Neural cell (in vitro differentiated cells): ENCODE results near the gene PTPRN2. TPM values are rescaled to one million over a fixed set of nuclear protein-coding genes. Genes with fewer than 3 reads are reported as not detected.
A peak's percentile ranks its signal among the peaks of the same experiment; 100 is the strongest.

Source experiments
- H2AFZ ChIP-seq: fragments of 200-600, 300-800 bp; sonication (generic), shearing (Covaris generic); 2 replicates; pipeline ENCODE4 v1.6.0; 2014; ENCODE audit warnings: low read depth, mild to moderate bottlenecking, antibody characterized with exemption, low read length, moderate library complexity
- H3F3A ChIP-seq: fragments of 200-600 bp; shearing (Covaris generic); 2 replicates; pipeline ENCODE4 v1.6.1; 2016; ENCODE audit warnings: mild to moderate bottlenecking, moderate library complexity, mixed read lengths, antibody characterized with exemption, low read length; ENCODE audit not compliant: insufficient read depth, poor library complexity, severe bottlenecking
- H3K27ac ChIP-seq: fragments of 200-600, 300-800 bp; sonication (generic), shearing (Covaris generic); 2 replicates; pipeline ENCODE4 v1.5.1; 2014; ENCODE audit warnings: mild to moderate bottlenecking, low read length, moderate library complexity
- H3K27me3 ChIP-seq: fragments of 300-800, 200-600 bp; sonication (generic), shearing (Covaris generic); 2 replicates; pipeline ENCODE4 v1.6.0; 2014; ENCODE audit warnings: mild to moderate bottlenecking, low read depth, low read length, moderate library complexity; ENCODE audit not compliant: insufficient read depth
- H3K36me3 ChIP-seq: fragments of 300-800, 200-600 bp; sonication (generic), shearing (Covaris generic); 2 replicates; pipeline ENCODE4 v1.5.1; 2014; ENCODE audit warnings: mild to moderate bottlenecking, antibody characterized with exemption, low read length, moderate library complexity; ENCODE audit not compliant: insufficient read depth
- H3K4me2 ChIP-seq: fragments of 300-800, 200-600 bp; sonication (generic), shearing (Covaris generic); 2 replicates; pipeline ENCODE4 v1.6.0; 2014; ENCODE audit warnings: mild to moderate bottlenecking, low read length
- H3K4me3 ChIP-seq: fragments of 300-800, 200-600 bp; sonication (generic), shearing (Covaris generic); 2 replicates; pipeline ENCODE4 v1.5.1; 2014; ENCODE audit warnings: mild to moderate bottlenecking, low read length, moderate library complexity
- H3K79me2 ChIP-seq: fragments of 200-600 bp; shearing (Covaris generic); replicated peaks from 2 replicates; pipeline ENCODE4 v1.6.0; 2014; ENCODE audit warnings: mild to moderate bottlenecking, low read length, moderate library complexity; ENCODE audit not compliant: insufficient read depth
- H3K9ac ChIP-seq: fragments of 300-800, 200-600 bp; sonication (generic), shearing (Covaris generic); 2 replicates; pipeline ENCODE4 v1.6.1; 2016; ENCODE audit warnings: mild to moderate bottlenecking, low read length, mixed read lengths
- H3K9me2 ChIP-seq: fragments of 200-600 bp; shearing (Covaris generic); 2 replicates; pipeline ENCODE4 v1.6.1; 2016; ENCODE audit warnings: mild to moderate bottlenecking, low read length, mixed read lengths; ENCODE audit not compliant: insufficient read depth
- H3K9me3 ChIP-seq: fragments of 200-600, 300-800 bp; sonication (generic), shearing (Covaris generic); 2 replicates; pipeline ENCODE4 v1.6.1; 2016; ENCODE audit warnings: mild to moderate bottlenecking, mixed run types, low read length, moderate library complexity, mixed read lengths
- H4K20me1 ChIP-seq: fragments of 200-600 bp; shearing (Covaris generic); 2 replicates; pipeline ENCODE4 v1.6.1; 2016; ENCODE audit warnings: mild to moderate bottlenecking, mixed run types; ENCODE audit not compliant: insufficient read depth
- CTCF ChIP-seq: fragments of 450-650 bp; IDR thresholded peaks from 2 replicates; pipeline ENCODE4 v1.5.1; 2014; ENCODE audit warnings: antibody characterized with exemption, mild to moderate bottlenecking, moderate library complexity; ENCODE audit not compliant: poor library complexity, severe bottlenecking
- EP300 ChIP-seq: fragments of 450-650 bp; conservative IDR thresholded peaks from 2 replicates; pipeline ENCODE4 v1.6.1; 2014; ENCODE audit warnings: antibody characterized with exemption, mild to moderate bottlenecking, moderate library complexity; ENCODE audit not compliant: poor library complexity, severe bottlenecking
- EZH2 ChIP-seq: fragments of 200-600, 300-800 bp; shearing (Covaris generic), sonication (generic); IDR thresholded peaks from 2 replicates; pipeline ENCODE4 v1.6.1; 2014; ENCODE audit warnings: antibody characterized with exemption, low read length, borderline replicate concordance, mild to moderate bottlenecking; ENCODE audit not compliant: insufficient read depth, poor library complexity, severe bottlenecking
- MXI1 ChIP-seq: fragments of 450-650 bp; conservative IDR thresholded peaks from 2 replicates; pipeline ENCODE4 v1.6.1; 2014; ENCODE audit warnings: antibody characterized with exemption, mild to moderate bottlenecking; ENCODE audit not compliant: poor library complexity, severe bottlenecking
- POLR2AphosphoS5 ChIP-seq: IDR thresholded peaks from 2 replicates; pipeline ENCODE4 v1.6.1; 2012
- RAD21 ChIP-seq: fragments of 450-650 bp; conservative IDR thresholded peaks from 2 replicates; pipeline ENCODE4 v1.6.1; 2014; ENCODE audit warnings: antibody characterized with exemption, mild to moderate bottlenecking, moderate library complexity
- SMC3 ChIP-seq: fragments of 450-650 bp; conservative IDR thresholded peaks from 2 replicates; pipeline ENCODE4 v1.6.1; 2014; ENCODE audit warnings: antibody characterized with exemption, mild to moderate bottlenecking, moderate library complexity; ENCODE audit not compliant: poor library complexity
- TAF1 ChIP-seq: IDR thresholded peaks from 2 replicates; pipeline ENCODE4 v1.6.1; 2012; ENCODE audit warnings: low read depth
- polyA plus RNA-seq: library from polyadenylated mRNA; depleted of rRNA; stranded (reverse); fragments of >200 nt; gene quantifications from 2 replicates; pipeline ENCODE4 v1.2.3, GENCODE V29; 2014
- TF ChIP-seq, protein P1 (sequence below): IDR thresholded peaks from 2 replicates; pipeline ENCODE4 v1.6.1; 2012; ENCODE audit warnings: borderline replicate concordance

Gene PTPRN2
- polyA plus RNA-seq, 1 donor from 2014 or later: 31.0 TPM

DNA sequence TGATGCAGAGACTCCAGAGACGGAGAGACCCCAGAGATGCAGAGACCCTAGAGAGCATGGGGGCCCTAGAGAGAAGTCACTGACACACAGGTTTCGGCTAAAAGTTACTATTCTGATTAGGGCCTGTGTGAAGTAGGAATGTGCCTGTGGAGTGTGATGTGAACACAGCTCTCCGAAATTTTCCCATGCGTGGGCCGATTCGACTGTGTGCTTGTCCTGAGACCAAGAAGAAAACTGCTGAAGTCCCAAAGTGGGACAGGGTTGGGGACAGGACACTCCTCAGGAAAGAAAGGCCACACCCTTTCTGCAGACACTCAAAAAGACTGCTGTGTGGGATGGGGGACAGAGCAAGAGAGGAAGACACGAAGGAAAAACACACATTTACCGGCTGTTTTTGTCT is 533.5 kb downstream of the PTPRN2 start:
- H3K4me3 ChIP-seq: no peak overlapping the region
- H3K27me3 ChIP-seq: no peaks in the 10 kb centered on the region
- no peak overlapping the region for H3K4me2 ChIP-seq
- TF ChIP-seq CTCF: no peak
- TF ChIP-seq TAF1: no peak
- no peak for TF ChIP-seq SMC3
- TF ChIP-seq RAD21: no peak
- no peak for TF ChIP-seq MXI1
- no peak overlapping the region for H3K27ac ChIP-seq
- no peaks in the 10 kb centered on the region for H3K9me3 ChIP-seq
- no peaks in the 10 kb centered on the region for H3K79me2 ChIP-seq
- H3K36me3 ChIP-seq: no peaks in the 10 kb centered on the region
- no peak overlapping the region for H2AFZ ChIP-seq
- H3F3A ChIP-seq: no peaks in the 10 kb centered on the region
- H3K9me2 ChIP-seq: no peaks in the 10 kb centered on the region
- H4K20me1 ChIP-seq: no peaks in the 10 kb centered on the region
- no peak overlapping the region for H3K9ac ChIP-seq

DNA sequence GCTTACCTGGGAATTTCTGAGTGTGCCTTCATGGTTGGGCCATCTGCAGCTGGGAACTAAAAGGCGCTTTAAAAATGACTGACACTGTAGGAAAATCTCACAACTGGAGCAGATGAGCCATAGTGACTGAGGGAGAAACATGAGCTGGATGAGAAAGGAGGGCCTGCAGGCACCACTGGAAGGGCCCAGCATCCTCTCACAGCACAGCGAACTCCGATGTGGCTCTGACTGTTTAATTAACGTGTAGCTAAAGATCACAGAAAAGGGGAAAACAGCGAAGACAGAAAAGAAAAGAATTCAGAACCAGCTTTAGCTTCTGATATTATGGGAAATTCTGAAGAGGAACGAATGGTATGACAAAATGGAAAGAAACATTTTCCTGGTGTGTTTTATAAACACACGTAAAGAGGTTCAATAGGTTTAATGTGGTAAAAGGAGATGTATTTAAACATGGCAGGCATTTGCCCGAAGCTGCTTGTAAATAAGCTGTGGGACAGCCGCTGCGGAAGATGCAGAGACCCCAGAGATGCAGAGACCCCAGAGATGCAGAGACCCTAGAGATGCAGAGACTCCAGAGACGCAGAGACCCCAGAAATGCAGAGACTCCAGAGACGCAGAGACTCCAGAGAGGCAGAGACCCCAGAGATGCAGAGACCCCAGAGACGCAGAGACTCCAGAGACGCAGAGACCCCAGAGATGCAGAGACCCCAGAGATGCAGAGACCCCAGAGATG is 534.3 kb downstream of the PTPRN2 start:
- H3K9me3 ChIP-seq: no peaks in the 10 kb centered on the region
- no peaks in the 10 kb centered on the region for H3F3A ChIP-seq
- H3K79me2 ChIP-seq: no peaks in the 10 kb centered on the region
- H3K9me2 ChIP-seq: no peaks in the 10 kb centered on the region
- H4K20me1 ChIP-seq: no peaks in the 10 kb centered on the region
- no peak overlapping the region for H3K4me3 ChIP-seq
- H3K36me3 ChIP-seq: no peaks in the 10 kb centered on the region
- TF ChIP-seq CTCF: no peak
- no peak for TF ChIP-seq SMC3
- no peak for TF ChIP-seq RAD21
- no peak for TF ChIP-seq TAF1
- TF ChIP-seq, protein P1, sequence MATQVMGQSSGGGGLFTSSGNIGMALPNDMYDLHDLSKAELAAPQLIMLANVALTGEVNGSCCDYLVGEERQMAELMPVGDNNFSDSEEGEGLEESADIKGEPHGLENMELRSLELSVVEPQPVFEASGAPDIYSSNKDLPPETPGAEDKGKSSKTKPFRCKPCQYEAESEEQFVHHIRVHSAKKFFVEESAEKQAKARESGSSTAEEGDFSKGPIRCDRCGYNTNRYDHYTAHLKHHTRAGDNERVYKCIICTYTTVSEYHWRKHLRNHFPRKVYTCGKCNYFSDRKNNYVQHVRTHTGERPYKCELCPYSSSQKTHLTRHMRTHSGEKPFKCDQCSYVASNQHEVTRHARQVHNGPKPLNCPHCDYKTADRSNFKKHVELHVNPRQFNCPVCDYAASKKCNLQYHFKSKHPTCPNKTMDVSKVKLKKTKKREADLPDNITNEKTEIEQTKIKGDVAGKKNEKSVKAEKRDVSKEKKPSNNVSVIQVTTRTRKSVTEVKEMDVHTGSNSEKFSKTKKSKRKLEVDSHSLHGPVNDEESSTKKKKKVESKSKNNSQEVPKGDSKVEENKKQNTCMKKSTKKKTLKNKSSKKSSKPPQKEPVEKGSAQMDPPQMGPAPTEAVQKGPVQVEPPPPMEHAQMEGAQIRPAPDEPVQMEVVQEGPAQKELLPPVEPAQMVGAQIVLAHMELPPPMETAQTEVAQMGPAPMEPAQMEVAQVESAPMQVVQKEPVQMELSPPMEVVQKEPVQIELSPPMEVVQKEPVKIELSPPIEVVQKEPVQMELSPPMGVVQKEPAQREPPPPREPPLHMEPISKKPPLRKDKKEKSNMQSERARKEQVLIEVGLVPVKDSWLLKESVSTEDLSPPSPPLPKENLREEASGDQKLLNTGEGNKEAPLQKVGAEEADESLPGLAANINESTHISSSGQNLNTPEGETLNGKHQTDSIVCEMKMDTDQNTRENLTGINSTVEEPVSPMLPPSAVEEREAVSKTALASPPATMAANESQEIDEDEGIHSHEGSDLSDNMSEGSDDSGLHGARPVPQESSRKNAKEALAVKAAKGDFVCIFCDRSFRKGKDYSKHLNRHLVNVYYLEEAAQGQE: no peak
- no peak for TF ChIP-seq MXI1
- no peak for TF ChIP-seq EZH2
- TF ChIP-seq POLR2AphosphoS5: no peak
- no peak for TF ChIP-seq EP300
- no peaks in the 10 kb centered on the region for H3K27me3 ChIP-seq
- H3K27ac ChIP-seq: peak overlapping the region; percentile 8
- H2AFZ ChIP-seq: no peak overlapping the region
- H3K9ac ChIP-seq: no peak overlapping the region
- H3K4me2 ChIP-seq: no peak overlapping the region
